Sciatic nerve (tissue), 2 donors: ENCODE measurements around the gene ACOX2. TPM values are rescaled to one million over a fixed set of nuclear protein-coding genes. Genes with fewer than 3 reads are reported as not detected.

ENCODE experiments used
- ATAC-seq: fragments of 200-7000 bp; cut with Tn5 transposase; one replicate; pipeline ENCODE4 v1.9.1; 2020; ENCODE audit warnings: mild to moderate bottlenecking, moderate library complexity
- DNase-seq: peaks from one replicate; pipeline ENCODE4 v3.0.0-alpha.2; 2020; ENCODE audit warnings: low spot score
- intact Hi-C: fragments of 100-400 bp; cut with DNase I; formaldehyde crosslinking; loops from one replicate; pipeline ENCODE4 v1.14.2; 2022
- total RNA-seq: library from RNA; stranded (reverse); fragmentation: NEBNext Ultra II Directional; extraction: Animal tissue kit (Norgen Biotek cat#: 25700); gene quantifications from one replicate; pipeline ENCODE4 v1.2.1, GENCODE V29; 2021
- donor health status: DM: no; HTN: no; CAD: no.
- donor health status: DM: no; HTN: no; CAD: no.

ACOX2 gene
- total RNA-seq, 1 donor from 2014 or later: 31.0 TPM

DNA sequence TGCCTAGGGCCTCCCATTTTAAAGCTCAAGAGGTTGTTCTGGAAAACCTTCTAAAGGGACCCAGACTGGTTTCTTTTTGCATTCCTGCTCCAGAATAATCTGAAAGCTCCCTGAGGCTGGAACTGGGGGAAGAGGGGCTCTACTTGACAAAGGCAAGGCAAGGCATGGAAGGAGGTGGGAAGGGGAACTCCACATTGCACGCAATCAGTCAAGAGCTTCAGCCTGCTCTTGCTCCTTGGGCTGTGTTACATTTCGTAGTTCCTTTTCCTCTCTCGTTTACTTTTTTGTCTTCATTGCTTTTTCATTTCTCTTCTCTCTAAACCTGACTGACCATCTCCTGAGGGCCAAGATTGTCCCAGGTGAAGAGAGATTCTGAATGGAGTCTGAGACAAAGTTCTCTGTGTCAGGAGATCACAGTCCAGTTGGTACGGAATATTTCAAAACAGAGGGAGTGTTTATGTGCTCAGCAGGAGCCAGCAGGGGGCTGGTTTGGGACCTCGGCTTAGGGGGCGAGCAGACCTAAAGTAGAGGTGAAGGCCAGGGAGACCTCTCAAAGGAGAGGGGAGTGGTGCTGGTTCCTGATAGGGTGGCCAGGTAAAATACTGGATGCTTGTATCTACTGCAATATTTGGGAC is 51.1 kb downstream of the ACOX2 start:
- DNase-seq (no peak), ATAC-seq (no peak)
- intact Hi-C loops: no loop called here

DNA sequence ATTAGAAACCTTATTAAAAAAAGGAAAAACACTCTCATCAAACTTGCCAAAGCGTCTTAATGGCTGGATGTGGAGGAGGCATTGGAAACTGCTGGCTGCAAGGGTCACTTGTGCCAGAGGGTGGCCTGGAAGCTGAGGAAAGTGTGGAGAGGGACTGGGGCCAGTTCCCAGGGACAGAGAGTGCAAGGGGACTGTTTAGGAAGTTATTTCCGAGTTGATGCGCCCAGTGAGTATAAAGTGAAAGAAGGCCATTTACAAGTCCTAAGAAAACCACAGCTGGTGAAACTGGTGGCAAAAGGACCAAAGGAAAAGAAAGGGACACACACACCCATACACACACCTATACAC is 52.3 kb downstream of the ACOX2 start:
- ATAC-seq: no peak

DNA sequence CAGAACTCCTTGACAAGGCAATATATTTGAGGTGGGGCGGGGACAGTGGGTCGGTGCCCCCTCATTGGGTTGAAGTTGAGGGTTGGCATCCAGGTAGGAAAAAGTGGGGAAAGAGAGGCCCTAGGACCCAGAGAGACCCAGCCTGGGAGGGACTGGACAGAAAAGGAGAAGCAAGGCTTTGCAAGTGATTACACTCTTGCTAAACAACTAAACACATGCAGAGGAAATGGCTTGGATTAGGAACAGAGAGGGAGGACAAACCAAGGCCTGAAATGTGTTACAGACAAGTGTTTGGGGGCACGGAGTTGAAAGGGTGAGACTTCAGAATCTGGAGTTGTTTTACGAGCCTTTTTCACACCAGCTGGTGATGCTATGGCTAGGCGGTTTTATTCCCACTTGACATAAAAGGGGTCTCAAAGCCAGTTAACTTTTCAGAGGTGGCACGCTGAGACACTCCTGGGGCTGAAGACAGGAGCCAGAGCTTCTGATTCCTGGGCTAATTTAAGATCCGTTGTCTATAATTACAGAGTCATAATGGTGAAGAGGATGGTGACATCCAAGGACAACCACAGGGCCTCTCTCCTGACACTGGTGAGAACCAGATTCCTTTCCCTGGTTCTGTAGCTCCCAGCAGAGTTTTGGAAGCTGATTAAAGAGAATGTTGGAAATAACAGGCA is 52.8 kb downstream of the ACOX2 start:
- intact Hi-C loops: no loop called here
- DNase-seq (no peak), ATAC-seq (no peak)

More for the DNA sequence above, 52.3 kb downstream of the ACOX2 start:
- DNase-seq: no peak
- intact Hi-C loops: no loop called here

DNA sequence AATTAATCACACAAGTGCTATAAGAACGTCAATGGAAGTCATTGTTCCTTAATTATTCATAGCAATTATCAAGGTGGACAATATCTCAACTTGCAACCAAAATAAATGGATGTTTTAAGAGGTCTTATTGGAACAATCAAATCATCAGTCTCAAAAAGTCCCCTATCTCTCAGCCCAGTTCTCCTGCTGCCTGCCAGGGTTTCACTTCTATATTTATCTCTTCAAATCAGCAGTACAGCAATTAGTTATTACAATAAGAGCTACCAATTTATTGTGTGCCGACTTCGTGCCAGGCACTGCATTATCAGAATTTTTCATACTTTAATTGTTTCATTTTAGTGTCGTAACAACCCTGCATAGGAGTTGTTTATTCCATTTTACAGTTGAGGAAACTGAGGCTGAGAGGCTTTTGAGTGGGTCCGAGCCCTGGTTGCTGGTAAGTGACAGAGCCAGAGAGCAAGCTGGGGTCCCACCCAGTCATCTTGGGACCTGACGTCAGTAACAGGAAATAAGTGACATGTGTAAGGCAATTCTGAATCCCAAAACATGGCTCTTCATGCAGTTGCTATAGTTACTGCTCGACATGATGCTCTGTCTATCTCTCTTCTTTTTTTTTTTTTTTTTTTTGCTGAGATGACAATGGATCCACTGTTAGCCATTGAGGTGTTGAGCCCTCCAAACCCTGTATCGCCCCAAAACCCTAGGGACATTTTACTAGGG is 53.9 kb downstream of the ACOX2 start:
- intact Hi-C loops: no loop called here
- no peak for DNase-seq
- ATAC-seq: no peak

DNA sequence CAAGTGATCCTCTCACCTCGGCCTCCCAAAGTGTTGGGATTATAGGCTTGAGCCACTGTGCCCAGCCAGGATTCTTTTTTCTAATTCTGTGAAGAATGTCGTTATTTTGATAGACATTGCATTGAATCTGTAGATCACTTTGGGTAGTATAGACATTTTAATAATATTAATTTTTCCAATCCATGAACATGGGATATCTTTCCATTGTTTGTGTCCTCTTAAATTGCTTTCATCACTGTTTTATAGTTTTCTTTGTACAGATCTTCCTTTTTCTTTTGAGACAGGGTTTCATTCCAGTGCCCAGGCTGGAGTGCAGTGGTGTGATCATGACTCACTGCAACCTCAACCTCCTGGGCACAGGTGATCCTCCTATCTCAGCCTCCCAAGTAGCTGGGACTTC is 56.7 kb downstream of the ACOX2 start:
- DNase-seq (no peak), ATAC-seq (no peak)
- intact Hi-C loops: no loop called here

DNA sequence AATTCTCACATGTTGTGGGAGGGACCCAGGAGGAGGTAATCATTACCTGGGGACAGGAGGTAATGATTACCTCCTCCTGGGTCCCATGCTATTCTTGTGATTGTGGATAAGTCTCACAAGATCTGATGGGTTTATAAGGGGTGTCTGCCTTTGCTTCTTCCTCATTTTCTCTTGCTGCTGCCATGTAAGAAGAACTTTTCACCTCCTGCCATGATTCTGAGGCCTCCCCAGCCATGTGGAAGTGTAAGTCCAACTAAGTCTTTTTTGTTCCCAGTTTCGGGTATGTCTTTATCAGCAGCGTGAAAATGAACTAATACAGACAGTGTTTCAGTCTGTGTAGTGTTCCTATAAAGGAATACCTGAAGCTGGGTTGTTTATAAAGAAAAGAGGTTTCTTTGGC is 58.2 kb downstream of the ACOX2 start:
- intact Hi-C loops: no loop called here
- no peak for ATAC-seq
- no peak for DNase-seq

DNA sequence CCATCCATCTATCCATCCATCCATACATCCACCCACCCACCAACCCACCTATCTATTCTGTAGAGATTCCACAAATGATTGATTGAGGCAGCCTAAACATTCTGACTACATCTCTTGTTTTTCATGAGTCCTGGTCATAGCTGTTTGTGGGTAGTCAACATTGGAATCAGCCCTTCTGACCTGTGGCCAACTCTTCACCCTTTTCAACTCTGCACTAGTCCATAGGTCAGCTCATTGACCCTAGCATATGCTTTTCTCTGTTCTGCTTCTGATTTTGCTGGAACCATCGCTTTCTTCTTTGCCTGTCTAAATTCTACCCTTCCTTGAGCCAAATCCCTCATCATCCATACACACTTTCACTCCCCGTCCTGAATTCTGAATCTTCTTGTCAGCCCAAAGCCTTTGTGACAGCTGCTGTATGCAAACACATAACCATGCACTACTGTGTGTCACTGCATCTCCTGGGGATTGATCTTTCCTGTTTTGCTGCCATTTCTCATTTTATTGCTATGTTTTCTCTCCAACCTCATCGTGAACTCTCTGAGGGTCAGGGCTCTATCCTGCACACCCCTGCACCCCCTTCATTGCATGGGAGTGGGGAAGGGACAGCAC is 61.9 kb downstream of the ACOX2 start:
- DNase-seq (no peak), ATAC-seq (no peak)
- intact Hi-C loops: no loop called here

DNA sequence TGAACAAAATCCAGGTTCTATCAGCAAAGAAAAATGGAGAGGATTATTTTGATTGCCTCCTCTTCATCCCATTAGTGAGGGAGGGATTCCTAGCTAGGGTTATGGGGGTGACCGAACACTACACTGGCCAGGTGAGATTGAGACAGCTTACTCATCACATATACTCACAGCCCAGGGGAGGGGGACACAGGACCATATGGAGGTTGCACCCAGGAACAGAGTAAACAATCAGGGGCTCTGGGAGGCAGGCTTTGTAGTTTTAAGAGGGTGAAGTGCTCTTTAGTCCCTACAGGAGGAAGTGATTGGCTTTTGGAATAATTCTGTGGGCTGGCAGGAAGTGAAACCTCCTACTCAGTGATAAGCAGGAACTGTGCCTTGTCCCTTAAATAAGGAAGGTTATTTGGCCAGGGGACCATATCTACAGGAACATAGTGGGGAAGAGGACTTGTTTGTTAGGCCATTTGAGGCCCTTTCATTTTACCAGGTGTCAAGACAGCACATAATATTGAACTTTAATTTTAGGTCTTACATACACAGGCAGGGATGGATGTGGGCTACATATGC is 62.6 kb downstream of the ACOX2 start:
- intact Hi-C loops: no loop called here
- ATAC-seq (peak; percentile 50), DNase-seq (no peak)

DNA sequence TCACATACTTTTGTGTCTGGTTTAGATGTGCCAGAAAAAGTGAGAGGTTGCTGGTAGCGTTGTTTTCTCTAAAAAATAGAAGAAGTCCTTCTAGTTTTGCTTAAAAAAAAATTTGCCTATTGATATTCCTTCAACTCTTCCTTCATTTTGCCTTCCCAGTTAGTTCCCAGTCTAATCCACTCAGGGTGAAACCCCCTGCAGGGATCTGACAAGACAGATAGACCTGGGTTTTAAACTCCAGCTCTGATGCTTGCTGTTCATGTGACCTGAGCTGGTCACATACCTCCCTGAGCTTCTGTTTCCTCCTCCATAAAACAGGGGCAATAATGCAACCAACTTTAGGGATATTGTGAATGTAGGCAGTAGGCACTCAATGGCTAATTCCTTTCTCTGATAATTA is 63.7 kb downstream of the ACOX2 start:
- ATAC-seq (no peak), DNase-seq (no peak)
- intact Hi-C loops: no loop called here

DNA sequence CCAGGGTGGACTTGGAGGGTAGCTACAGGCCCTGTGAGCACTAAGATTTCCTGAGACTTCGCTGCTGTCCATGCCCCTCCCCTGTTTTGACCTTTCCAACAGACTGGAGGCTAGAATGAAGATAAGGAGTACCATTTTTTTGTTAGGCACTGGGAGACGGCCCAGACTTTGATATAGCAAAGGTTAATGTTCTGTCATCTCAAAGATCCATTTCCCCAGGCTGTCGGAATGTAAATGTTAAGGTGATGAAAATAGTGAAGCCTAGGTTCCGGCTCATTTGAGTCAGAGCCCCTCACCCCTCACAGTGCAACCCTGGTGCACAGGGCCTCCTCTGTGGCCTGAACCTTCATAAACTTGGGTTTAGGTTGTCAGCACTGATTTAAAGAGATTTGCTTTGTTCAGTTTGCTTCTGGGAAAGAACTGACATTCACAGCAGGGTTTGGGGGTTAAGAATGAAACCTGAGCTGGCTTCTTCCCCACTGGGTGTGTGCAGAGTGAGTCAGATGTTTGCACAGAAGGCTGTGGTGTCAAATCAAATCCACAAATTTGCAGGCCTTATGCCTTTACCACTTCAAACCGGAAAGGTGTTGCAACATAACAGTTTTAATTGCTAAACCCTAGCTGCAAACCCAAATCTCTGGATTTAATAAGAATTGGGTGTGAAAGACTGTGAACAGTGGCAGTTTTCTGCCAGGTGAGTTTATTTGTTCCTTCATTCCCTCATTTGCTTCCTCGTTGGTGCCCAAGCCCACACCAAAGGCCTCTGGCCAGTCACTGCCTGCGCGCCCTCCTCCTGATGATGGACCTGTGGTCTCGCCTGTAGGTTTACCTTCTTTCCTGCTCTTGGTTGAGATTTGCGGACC is 65.7 kb downstream of the ACOX2 start:
- peak; percentile 84 for ATAC-seq
- intact Hi-C loops: no loop called here
- no peak for DNase-seq

DNA sequence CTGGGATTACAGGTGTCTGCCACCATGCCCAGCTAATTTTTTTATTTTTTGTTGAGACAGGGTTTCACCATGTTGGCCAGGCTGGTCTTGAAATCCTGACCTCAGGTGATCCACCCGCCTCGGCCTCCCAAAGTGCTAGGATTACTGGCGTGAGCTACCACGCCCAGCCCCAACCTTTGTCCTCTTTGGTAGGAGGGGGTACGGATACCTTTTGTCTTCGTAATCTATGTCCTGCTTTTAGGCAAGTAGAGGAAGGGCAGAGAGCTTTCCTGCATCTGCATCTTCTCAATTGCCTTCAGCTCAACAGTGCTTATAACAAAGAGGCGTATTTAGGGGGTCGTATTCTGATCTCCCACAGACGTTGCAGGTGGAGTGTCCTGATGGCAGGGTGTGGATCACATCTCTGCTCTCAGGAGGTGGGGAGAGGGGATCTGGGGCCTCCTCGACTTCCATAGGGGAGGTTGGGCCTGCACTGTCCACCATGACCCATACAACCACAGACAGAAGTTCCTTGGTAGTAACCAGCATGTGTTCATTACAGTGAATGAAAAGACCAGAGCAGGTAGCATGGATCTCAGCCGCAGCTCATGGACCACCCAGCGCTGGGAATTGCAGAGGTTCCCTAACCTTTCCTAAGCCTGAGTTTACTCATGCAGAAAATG is 66.5 kb downstream of the ACOX2 start:
- intact Hi-C loops: no loop called here
- DNase-seq: no peak
- peak; percentile 19 for ATAC-seq

DNA sequence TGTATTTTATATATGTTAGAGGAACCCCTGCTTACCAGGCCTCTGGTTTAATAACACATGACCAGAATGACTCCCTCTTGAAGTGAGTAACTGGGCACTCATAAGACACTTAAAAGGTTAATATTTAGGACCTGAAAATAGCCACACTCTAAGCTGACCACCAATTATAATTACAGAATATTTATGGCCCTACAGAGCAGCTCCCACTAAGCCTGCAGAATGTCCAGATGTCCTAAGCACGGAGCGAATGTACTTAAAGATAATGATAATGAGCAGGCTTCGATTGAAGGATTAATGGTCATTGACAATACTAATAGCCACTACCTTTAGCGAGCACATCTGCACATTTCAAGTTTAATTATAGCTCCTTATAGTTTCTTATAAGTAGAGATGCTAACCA is 67.9 kb downstream of the ACOX2 start:
- ATAC-seq: no peak
- no peak for DNase-seq
- intact Hi-C loops: no loop called here

DNA sequence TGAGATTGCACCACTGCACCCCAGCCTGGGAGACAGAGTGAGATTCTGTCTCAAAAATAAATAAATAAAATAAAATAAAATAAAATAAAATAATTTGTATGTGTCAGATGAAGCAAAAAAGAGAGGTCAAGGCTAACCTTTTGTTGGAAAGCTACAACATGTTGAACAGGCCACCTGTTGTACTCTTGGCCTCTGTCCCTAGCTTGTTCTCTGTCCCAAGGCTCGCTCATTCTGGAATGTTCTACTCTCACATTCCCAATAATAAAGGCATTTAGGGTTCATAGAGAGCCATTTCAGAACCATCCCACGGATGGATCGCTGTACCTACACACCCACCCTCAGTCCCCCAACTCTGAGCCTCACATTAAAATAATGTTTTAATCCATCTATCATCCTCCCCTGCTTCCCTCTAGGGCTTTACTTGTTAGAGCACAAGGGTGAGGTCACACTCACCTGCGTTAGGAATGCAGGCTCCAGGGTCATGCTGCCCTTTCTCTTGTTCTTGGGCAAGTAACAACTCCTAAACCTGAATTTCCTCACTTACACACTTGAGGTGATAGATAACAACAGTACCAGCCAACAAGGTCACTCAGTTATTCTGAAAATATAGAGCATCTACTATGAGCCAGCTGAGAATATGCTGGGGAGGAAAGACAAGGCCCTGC is 70.0 kb downstream of the ACOX2 start:
- intact Hi-C loops: no loop called here
- no peak for ATAC-seq
- no peak for DNase-seq

DNA sequence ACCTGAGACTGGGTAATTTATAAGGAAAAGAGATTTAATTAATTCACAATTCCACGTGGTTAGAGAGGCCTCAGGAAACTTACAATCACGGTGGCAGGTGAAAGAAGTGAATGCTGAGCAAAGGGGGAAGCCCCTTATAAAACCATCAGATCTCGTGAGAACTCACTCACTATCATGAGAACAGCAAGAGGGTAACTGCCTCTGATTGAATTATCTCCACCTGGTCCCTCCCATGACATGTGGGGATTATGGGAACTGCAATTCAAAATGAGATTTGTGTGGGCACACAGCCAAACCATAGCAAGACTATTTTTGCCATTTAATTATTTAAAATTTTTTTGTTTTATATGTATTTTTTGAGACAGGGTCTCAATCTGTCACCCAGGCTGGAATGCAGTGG is 72.1 kb downstream of the ACOX2 start:
- DNase-seq: no peak
- intact Hi-C loops: no loop called here
- ATAC-seq: no peak

DNA sequence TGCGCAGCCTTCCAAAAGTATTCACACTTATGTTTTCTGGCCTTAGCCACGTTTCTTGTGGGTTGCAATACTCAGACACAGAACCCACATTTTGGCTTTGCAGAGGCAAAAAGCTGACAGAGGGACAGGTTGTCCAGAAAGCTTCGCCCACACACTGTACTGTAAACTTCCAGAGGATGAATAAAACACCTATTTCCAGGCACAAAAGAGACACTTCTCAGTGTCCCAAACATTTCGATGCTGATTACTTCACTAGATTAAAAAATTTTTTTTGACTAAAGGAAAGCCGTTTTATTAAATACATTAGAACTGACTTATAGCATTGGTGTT is 73.1 kb downstream of the ACOX2 start:
- intact Hi-C loops: no loop called here
- DNase-seq (no peak), ATAC-seq (no peak)

DNA sequence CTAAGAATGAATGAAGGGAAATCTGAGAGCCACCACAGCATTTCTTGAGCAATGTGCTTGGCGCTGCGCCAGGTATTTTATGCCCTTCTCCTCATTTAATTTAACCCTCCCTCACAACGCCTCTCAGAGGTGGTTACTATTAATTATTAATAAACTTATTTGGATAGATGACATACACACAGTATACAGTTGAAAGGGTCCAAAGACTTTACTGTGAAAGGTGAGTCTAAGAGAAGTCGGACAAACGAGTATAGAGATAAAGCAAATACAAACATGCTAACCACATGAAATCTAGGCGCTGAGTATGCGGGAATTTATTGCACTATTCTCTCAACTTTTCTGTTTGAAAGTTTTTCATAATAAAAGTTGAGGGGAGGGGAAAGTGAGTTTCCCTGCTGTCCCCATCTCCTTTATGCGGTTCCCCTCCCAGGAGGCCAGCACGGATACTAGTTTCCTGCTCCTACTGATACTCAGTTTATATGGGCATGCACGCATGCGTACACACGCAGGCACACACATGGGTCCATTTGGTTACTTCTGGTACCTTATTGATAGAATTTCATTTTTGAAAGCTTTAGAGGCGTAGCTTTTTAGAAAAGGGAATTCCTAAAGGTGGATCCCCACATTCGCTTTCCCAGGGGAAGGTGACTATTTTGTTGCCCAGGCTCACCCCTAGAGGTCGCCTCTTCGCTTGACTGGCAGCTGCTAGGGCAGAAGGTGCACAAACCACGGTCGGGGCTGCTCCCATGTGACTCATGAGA is 73.6 kb downstream of the ACOX2 start:
- ATAC-seq (peak; percentile 89), DNase-seq (peak; percentile 73)
- intact Hi-C loops: no loop called here

DNA sequence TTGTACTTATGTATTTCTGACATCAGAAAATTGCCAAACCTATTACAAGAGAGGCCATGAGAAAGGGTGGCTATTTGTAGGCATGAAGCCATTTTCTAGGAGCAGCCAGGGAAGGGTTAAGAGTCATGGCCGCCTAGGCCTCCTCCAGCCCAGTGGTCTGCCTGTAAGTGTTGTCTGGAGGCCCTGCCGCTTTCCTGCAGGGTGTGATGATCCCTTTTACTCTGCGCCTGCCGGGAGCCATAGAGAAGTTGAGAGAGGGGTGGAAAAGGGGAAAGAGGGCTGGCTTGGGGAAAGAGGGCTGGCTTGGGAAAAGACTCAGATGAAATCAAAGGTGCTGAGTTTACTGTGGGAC is 74.2 kb downstream of the ACOX2 start:
- DNase-seq (no peak), ATAC-seq (no peak)
- intact Hi-C loops: no loop called here

DNA sequence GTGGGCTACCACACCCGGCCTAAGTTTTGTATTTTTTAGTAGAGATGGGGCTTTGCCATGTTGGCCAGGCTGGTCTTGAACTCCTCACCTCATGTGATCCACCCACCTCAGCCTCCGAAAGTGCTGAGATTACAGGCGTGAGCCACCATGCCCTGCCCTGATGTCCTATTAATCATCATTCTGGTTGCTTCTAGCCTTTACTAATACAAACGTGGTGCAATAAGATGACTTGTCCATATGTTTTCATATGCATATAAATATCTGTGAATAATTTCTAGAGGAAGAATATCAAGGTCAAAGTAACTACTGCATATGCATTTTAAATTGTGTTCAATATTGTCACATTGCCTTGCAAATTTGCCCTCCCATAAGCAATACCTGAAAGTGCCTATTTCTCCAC is 77.8 kb downstream of the ACOX2 start:
- intact Hi-C loops: no loop called here
- DNase-seq (no peak), ATAC-seq (no peak)
